ENCODE measurements around the gene DLG2. TPM values are rescaled to one million over a fixed set of nuclear protein-coding genes. Genes with fewer than 3 reads are reported as not detected.

The DLG2 gene
- polyA plus RNA-seq, 1 experiment: 0.68 TPM

GRCh38 chr11:83549984-83550667 lies 2077.0 kb downstream of the DLG2 start:
- no peaks in the 10 kb centered on the region for H3K9me3 ChIP-seq (ENCODE audit: control insufficient read depth, insufficient read depth, low read length)
- no peak for DNase-seq (ENCODE audit: low read depth, low spot score)
- POLR2A ChIA-PET: no interaction called here
- TF ChIP-seq CTCF (IDR thresholded peaks at IDR 0.05; ENCODE audit: low read depth, low read length): no peak
- H3K4me3 ChIP-seq (ENCODE audit: low read depth, low read length): no peak overlapping the region
- CTCF ChIA-PET: no interaction called here
- no peaks in the 10 kb centered on the region for H3K27me3 ChIP-seq (ENCODE audit: control insufficient read depth, insufficient read depth, low read length)
- no peak overlapping the region for H3K27ac ChIP-seq (ENCODE audit: low read depth, low read length)

GRCh38 chr11:83546368-83546767 lies 2080.8 kb downstream of the DLG2 start:
- Histone ChIP-seq H3K27me3 (ENCODE audit: control insufficient read depth, insufficient read depth, low read length) (no peaks in the 10 kb centered on the region), H3K9me3 (ENCODE audit: control insufficient read depth, insufficient read depth, low read length) (no peaks in the 10 kb centered on the region), H3K27ac (ENCODE audit: low read depth, low read length) (no peak overlapping the region), H3K4me3 (ENCODE audit: low read depth, low read length) (no peak overlapping the region)
- no peak for TF ChIP-seq CTCF (IDR thresholded peaks at IDR 0.05; ENCODE audit: low read depth, low read length)
- DNase-seq (ENCODE audit: low read depth, low spot score): no peak
- ChIA-PET CTCF (no interaction called here), POLR2A (no interaction called here)

- no peak for TF ChIP-seq CTCF (IDR thresholded peaks at IDR 0.05; ENCODE audit: low read depth, low read length)
- POLR2A ChIA-PET: no interaction called here
- H3K4me3 ChIP-seq (ENCODE audit: low read depth, low read length): no peak overlapping the region
- no peak for DNase-seq (ENCODE audit: low read depth, low spot score)
- no peaks in the 10 kb centered on the region for H3K9me3 ChIP-seq (ENCODE audit: control insufficient read depth, insufficient read depth, low read length)
- no peaks in the 10 kb centered on the region for H3K27me3 ChIP-seq (ENCODE audit: control insufficient read depth, insufficient read depth, low read length)
- no peak overlapping the region for H3K27ac ChIP-seq (ENCODE audit: low read depth, low read length)
- CTCF ChIA-PET: no interaction called here
Measured at GRCh38 chr11:83545494-83546260, 2081.5 kb downstream of the DLG2 start.

- no peak for TF ChIP-seq CTCF (IDR thresholded peaks at IDR 0.05; ENCODE audit: low read depth, low read length)
- CTCF ChIA-PET: no interaction called here
- no peak for DNase-seq (ENCODE audit: low read depth, low spot score)
- POLR2A ChIA-PET: no interaction called here
- no peak overlapping the region for H3K27ac ChIP-seq (ENCODE audit: low read depth, low read length)
- no peaks in the 10 kb centered on the region for H3K9me3 ChIP-seq (ENCODE audit: control insufficient read depth, insufficient read depth, low read length)
- no peak overlapping the region for H3K4me3 ChIP-seq (ENCODE audit: low read depth, low read length)
- no peaks in the 10 kb centered on the region for H3K27me3 ChIP-seq (ENCODE audit: control insufficient read depth, insufficient read depth, low read length)
Measured at GRCh38 chr11:83544846-83545245, 2082.3 kb downstream of the DLG2 start.

GRCh38 chr11:83543706-83544439 lies 2083.3 kb downstream of the DLG2 start:
- POLR2A ChIA-PET: no interaction called here
- CTCF ChIA-PET: no interaction called here
- no peak overlapping the region for H3K4me3 ChIP-seq (ENCODE audit: low read depth, low read length)

More at GRCh38 chr11:83543706-83544439, 2083.3 kb downstream of the DLG2 start:
- DNase-seq (ENCODE audit: low read depth, low spot score): no peak
- TF ChIP-seq CTCF (IDR thresholded peaks at IDR 0.05; ENCODE audit: low read depth, low read length): no peak
- Histone ChIP-seq H3K9me3 (ENCODE audit: control insufficient read depth, insufficient read depth, low read length) (no peaks in the 10 kb centered on the region), H3K27ac (ENCODE audit: low read depth, low read length) (no peak overlapping the region), H3K27me3 (ENCODE audit: control insufficient read depth, insufficient read depth, low read length) (no peaks in the 10 kb centered on the region)
